T-helper 17 cell (primary cell): ENCODE measurements around the gene CAMP. TPM values are rescaled to one million over a fixed set of nuclear protein-coding genes. Genes with fewer than 3 reads are reported as not detected.

ENCODE experiments used
- ATAC-seq: fragments of 150-1000 bp; cut with Tn5 transposase; 2 replicates; pipeline ENCODE4 v1.10.0; 2021; ENCODE audit warnings: mild to moderate bottlenecking, moderate library complexity
- DNase-seq, 3 donors: peaks; one replicate each; pipeline versions ENCODE4 v3.0.0 to v3.0.0-alpha.2; 2020 to 2021
- H3K9me3 ChIP-seq: one replicate; pipeline ENCODE4 v1.7.0; 2013; ENCODE audit warnings: low read length, mild to moderate bottlenecking; ENCODE audit not compliant: control insufficient read depth, poor library complexity, severe bottlenecking
- H3K27ac Mint-ChIP-seq: one replicate; pipeline ENCODE4 v1.8.0; 2022; ENCODE audit warnings: mild to moderate bottlenecking, moderate library complexity, mixed read lengths
- H3K27me3 Mint-ChIP-seq: one replicate; pipeline ENCODE4 v1.8.0; 2022; ENCODE audit warnings: mixed read lengths
- H3K36me3 Mint-ChIP-seq: one replicate; pipeline ENCODE4 v1.8.0; 2022; ENCODE audit warnings: low read depth, mixed read lengths
- H3K4me1 Mint-ChIP-seq: one replicate; pipeline ENCODE4 v1.8.0; 2022; ENCODE audit warnings: mild to moderate bottlenecking, mixed read lengths
- H3K4me3 Mint-ChIP-seq: one replicate; pipeline ENCODE4 v1.8.0; 2022; ENCODE audit warnings: mild to moderate bottlenecking, moderate library complexity, mixed read lengths
- total RNA-seq, 4 donors: library from RNA in 2 of 4; stranded (reverse) in 2 of 4; gene quantifications; one replicate each; pipeline ENCODE4 v1.2.3 and lab custom pipeline; 2022 to 2026

CAMP gene
- total RNA-seq, 2 donors from 2014 or later: not detected

GRCh38 chr3:48274452-48274851, 51.2 kb downstream of the CAMP start:
- Mint-ChIP-seq H3K27ac (no peak overlapping the region), H3K4me1 (peaks cover 13% of the 10 kb centered on the region), H3K27me3 (peaks cover 2% of the 10 kb centered on the region), H3K4me3 (no peak overlapping the region), H3K36me3 (no peaks in the 10 kb centered on the region)
- no peak for ATAC-seq
- no peaks in the 10 kb centered on the region for H3K9me3 ChIP-seq
- no peak for DNase-seq

Other genes starting within 250 kb of the CAMP start
- 10 to 100 TPM; 80.6 to 89.7 TPM for gene MAP4, start 207.1 kb upstream of the CAMP start, total RNA-seq
- gene CDC25A, start 35.1 kb upstream of the CAMP start, total RNA-seq: under 1 TPM; 0.22 to 0.44 TPM
- gene ZNF589, start 17.6 kb downstream of the CAMP start, total RNA-seq: 10 to 100 TPM; 31.0 to 35.4 TPM
- gene NME6, start 77.9 kb downstream of the CAMP start, total RNA-seq: 10 to 100 TPM; 13.4 to 17.0 TPM
- not detected for gene SPINK8, start 110.2 kb downstream of the CAMP start, total RNA-seq
- not detected for gene FBXW12, start 148.7 kb downstream of the CAMP start, total RNA-seq
- 1 to 10 TPM; 2.4 to 4.1 TPM for gene PLXNB1, start 206.6 kb downstream of the CAMP start, total RNA-seq
- 1 to 10 TPM; 4.1 TPM for gene CCDC51, start 216.6 kb downstream of the CAMP start, total RNA-seq
- 100 to 1,000 TPM; 226 to 233 TPM for gene TMA7, start 216.8 kb downstream of the CAMP start, total RNA-seq
- gene ATRIP, start 223.2 kb downstream of the CAMP start, total RNA-seq: 1 to 10 TPM; 7.6 to 9.3 TPM